Activated CD8-positive, alpha-beta memory T cell treated with anti-CD3 and anti-CD28 coated beads for 48 hours (primary cell): ENCODE results near the gene GPHB5.

Source experiments
- DNase-seq, 3 experiments: peaks; one replicate each; pipeline ENCODE4 v3.0.0-alpha.2; 2020; ENCODE audit warnings: low read depth in 2 of 3, low spot score in 2 of 3

The GPHB5 gene

DNA sequence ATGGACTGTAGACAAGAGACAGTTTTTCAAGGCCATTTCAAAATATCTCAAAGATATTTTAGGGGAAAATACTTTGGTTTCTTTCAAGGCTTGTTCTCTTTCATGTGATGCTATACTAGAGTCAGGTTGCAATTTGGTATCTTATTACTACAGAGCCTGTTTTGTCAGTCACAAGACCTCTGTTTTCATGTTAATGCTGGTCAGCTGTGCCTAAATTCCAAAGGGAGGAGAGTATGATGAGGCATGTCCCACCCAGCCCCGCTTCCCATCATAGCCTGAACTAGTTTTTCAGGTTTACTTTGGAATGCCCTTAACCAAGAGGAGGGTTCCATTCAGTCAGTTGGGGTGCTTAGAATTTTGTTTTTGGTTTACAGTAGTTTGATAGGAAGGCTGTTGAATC is 52.6 kb downstream of the GPHB5 start:
- no peak for DNase-seq
